Measurements from ENCODE around the gene CRELD2.

The CRELD2 gene

DNA sequence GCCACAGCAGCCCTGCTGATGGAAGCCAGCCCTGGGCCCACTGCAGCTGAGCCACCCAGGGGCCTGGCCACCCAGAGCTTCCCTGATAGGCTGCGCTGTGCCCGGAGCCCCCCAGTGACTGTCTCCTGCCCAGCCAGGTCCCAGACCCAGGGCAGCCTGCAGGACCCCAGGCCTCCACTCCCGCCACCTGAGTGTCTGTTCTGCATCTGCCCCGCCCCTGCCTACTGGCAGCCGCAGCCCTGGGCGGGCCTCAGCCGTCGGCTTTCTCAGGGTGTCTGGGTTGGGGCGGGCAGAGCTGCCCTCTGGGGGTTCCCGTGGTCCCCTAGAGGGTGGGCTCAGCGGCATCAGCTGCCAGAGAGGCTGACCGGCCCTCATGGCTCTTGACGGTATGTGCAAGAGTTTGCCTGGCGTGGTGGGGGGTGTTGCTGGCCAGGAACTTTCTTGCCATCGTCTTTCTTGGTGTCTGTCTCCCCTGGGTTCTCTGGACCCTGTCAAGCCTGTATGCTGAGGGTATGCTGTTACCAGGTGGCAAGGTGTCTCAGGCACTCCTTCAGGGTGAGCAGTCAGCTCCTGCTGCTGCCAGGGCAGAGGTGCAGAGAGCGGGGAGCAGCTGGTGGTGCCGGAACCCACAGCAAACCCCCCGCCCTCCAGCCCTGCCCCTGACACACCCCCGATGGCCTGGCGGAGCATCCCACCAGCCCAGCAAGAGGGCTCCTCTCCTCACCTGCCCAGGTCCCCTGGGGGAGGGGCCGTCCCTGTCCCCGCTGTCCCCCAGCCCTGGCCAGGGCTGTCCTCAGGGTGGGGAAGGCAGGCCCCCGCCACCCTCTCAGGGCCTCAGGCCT, 29.9 kb downstream of the CRELD2 start:
- DNase-seq, result no peak

DNA sequence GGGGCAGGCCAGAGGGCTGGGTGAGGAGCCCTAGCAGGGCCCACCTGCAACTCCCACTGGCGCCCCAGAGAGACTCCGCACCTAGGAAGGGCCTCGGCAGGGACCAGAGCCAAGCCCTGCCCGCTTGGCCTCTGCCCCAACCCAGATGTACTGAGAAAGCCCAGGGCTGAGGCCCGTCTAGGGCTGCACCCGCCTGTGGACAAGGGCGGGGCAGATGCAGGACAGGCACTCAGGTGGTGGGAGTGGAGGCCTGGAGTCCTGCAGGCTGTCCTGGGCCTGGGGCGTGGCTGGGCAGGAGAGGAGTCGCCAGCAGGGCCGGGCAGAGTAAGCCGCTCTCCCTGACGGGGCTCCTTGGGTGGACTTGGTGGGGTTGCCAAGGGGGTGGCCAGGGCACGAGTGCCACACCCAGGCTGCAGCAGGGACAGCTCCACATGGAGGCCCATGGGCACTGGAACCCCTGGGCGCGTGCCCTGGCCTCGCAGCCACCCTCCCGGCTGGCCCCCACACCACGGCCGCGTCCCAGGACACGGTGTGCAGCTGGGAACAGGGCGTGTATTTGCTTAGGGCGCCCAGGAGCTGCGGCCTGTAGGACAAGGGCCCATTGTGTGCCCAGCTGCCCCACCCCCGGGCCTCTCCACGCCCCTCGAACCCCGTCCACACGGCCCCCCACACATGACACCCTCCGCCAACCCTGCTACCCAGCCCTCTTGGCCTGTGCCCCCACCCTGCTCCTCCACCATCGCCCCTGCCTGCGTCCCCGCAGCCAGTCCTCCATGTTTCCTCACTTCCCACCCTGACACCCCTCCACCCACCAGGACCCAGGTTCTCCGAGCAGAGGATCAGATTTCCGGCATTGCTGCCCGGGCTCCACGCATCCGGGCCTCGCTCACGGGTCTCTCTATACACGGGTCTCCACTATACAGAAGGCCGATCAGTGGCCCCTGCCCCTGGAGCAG, 30.8 kb downstream of the CRELD2 start:
- DNase-seq, result no peak

DNA sequence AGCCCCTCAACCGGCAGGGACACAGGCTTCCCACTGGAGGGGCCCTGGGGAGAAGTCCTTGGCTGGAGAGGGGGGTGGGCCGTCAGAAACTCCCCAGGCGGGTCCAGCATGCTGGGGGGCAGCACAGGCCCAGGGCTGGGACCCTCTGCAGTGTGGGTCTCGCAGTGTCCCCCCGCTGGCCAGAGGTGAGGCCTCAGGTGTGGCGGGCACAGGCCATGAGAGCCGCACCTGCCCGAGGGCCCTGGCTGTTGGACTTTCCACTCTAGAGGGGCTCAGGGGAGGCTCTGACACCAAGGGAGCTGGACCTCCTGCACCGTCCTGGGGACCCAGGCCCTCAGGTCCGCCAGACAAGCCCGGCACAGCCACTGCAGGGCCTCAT, 31.5 kb downstream of the CRELD2 start:
- no peak for DNase-seq

DNA sequence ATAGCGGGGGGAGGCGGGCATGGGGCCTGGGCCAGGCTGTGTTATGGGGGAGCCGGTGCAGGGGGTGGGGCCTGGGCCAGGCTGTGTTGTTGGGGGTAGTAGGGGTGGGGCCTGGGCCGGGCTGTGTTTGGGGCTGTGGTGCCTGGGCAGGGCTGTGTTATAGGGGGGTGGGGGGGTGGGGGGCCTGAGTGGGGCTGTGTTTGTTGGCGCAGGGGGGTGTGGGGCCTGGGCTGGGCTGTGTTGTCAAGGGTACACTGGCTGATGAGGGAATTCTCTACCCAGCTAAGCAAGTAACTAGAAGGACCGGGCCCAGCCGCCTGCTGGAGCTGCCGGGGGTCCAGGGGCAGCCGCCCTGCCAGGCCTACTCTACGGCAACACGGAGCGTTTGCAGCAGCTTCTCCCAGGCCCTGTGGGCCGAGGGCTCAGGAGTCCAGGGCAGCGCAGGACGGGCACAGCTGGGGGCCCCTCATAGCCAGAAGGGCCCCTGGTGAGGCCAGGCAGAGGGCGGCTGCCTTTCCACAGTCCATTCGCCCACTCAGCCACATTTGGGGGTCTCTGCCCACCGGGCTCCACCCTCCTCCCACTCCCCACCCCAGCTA, 32.1 kb downstream of the CRELD2 start:
- DNase-seq, result no peak

DNA sequence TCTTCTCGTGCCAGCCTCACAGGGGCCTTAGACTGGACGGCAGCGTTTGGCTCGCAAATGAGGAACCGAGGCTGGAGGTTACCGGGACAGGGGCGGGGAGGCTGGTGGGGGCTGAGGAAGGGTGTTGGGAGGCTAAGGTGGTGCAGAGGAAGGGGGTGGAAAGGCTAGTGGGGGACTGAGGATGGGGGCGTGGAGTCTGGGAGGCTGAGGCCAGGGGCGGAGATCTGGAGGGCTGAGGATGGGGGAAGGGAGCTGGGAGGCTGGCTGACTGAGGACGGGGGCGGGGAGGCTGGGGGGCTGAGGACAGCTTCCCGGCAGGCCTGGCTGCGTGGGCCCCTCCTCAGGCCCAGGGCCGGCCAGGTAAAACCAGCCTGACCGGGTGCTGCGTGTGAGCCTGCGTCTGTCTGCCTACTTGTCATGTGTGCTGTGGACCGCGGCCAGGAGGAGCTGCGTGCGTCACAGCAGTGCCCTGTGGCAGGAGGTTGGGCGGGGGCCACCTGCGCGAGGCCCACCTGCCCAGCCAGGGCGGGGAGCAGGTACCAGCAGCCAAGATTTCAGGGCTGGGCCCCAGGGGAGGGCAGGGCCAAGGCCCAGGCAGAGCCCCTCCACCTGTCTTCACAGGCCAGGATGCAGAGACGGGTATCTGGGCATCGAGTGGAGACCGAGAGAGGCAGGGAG, 32.7 kb downstream of the CRELD2 start:
- peak; percentile 81 for DNase-seq

DNA sequence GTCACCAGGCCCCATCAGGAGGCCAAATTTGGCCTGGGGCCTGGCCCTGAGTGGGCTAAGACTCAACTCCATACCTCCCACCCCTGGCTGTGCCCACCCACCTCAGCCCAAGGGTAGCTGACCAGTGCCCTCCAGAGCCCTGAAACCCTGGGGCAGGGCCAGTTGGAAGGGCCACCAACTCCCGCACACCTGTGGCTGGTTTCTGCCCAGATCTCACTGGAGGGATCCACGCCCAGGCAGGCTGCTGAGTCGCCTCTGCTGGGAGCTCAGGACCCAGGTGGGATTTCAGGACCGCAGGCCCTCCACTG, 33.2 kb downstream of the CRELD2 start:
- no peak for DNase-seq

DNA sequence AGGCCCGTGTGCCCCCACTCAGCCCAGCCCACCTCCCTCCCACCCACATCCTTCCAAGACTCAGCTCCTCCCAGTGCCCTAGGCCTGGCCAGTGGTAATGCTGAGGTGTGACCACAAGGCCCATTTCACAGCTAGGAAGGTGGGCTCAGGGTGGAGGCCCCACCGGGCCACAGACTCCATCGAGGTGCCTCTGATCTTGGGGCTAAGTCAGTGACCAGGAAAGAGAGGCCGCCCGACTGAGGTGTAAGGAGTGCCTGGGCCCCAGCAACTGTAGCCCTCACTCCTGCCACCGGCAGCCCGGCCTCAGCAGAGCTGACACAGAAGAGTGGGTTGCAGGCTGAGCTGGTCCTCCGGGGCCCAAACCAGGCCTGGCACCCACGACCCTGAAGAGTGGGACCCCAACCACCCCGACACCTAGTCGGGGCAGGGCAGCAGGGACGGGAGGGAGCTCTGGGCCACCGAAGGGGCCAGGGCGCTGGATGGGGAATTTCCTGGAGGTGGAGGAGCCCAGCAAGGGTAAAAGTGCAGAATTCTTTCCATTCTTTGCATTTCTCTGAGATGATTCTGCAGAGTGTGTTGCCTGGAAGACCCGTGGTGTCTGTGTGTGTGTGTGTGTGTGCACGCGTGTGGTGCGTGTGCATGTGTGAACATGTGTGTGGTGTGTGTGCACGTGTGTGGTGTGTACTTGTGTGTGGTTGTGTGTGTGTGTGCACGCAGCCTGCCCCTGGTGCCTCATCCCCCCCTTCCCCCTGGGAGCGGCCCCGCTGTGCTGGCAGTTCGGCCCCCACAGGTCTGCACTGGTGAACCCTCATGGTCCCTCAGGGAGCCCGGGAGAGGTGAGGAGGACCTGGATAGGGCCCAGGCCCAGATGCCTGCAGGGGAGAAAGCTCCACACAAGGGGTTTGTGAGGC, 33.8 kb downstream of the CRELD2 start:
- DNase-seq, result no peak

DNA sequence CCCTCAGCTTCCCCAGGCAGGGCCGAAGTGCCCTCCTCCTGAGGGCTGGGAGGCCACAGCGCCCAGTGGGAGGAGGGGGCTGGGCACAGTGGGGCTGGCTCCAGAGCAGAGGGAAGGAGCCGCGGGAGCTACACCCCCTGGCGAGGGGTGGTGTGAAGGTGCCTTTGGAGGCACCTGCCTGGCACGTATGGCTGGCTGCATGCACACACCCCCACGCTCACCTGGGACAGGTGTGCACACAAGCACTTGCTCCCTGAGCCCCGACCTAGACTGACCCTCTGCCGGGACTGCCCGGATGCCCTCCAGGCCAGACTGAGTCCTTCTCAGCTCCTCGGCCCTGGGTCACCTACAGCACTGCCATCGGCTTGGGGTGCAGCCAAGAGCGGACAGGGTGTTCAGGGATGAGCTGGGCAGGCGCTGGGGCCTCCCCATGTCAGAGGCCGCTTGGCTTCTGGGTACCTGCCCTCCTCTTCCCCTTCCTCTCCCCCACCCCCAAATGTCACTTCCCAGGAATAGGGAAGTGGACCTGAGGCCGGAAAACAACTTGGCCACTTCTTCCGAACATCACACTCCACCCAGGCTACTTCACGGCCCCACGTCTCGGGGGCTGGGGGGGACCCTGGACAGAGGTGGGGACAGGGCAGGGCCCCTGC, 34.7 kb downstream of the CRELD2 start:
- DNase-seq, result no peak

DNA sequence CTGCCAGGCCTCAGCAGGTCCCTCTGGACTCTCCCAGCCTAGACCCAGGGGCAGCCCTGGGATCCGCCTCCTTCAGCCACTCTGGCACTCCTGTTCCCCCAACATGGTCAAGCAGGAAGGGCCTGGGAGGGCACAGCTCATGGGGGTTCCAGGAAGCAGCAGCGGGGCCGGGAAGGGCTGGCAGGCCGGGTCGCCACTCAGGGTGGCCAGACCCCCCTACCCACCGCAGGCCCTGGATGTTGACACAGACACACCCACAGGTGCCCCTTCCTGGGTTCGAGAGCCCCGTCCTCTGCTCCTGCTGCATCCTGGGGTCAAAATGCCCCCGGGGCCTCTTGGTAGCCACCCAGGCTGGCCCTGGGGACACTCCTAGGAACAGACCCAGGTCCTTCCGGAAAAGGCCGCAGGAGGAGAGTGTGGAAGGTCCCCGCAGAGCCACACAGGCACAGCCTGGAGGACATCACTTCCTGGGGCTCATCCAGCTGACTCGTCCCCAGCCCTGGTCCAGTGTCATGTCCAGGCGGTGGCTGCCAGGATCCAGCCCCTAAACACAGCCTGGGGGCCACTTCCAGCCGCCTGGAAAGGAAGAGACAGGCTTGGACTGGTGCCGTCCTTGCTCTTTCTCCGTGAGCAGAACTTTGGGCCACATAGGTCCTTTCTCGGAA, 35.4 kb downstream of the CRELD2 start:
- DNase-seq, result no peak

DNA sequence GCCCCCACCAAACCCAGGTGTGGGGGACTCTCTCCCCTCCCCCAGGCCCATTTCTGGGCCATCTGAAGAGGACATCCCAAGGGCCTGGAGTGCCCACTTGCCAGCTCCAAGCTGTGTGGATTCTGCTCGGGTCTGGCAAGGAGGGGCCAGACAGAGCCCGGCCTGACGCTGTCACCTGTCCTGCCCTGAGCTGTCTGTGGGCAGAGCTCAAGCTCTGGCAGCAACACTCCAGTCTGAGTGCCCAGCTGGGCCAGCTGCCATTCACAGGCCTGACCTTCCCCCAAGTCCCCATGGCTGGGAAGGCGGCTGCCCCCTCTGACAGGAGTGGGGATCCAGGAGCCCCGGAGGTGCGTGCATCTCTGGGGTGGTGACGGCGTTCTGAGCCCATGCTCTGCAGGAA, 35.9 kb downstream of the CRELD2 start:
- DNase-seq, result no peak

DNA sequence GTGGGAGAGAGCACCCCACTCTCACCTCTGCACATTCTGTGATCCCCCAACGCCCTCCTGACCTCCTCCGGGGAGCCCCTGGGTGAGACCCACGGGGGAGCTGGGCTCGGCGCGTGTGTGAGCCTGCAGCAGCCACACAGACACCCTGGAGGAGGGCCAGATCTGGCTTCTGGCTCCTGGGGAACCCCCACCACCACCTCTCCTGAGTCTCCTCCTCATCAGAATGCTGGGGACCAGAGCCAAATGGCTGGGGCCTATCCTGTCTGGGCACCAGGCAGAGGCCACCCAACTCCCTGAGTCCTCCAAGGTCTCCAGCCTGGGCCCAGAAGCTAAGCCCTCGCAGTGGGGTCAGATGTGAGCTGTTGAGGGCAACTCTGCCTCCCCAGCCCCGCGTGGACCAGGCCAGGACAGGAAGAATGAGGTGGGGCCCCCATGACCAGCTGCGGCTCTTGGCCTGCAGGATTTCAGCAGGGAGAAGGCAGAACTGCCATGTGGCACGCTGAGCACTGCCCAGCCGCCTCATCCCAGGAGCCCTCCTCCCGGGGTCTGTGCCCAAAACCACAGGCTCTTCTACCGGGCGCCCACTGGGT, 36.7 kb downstream of the CRELD2 start:
- no peak for DNase-seq

DNA sequence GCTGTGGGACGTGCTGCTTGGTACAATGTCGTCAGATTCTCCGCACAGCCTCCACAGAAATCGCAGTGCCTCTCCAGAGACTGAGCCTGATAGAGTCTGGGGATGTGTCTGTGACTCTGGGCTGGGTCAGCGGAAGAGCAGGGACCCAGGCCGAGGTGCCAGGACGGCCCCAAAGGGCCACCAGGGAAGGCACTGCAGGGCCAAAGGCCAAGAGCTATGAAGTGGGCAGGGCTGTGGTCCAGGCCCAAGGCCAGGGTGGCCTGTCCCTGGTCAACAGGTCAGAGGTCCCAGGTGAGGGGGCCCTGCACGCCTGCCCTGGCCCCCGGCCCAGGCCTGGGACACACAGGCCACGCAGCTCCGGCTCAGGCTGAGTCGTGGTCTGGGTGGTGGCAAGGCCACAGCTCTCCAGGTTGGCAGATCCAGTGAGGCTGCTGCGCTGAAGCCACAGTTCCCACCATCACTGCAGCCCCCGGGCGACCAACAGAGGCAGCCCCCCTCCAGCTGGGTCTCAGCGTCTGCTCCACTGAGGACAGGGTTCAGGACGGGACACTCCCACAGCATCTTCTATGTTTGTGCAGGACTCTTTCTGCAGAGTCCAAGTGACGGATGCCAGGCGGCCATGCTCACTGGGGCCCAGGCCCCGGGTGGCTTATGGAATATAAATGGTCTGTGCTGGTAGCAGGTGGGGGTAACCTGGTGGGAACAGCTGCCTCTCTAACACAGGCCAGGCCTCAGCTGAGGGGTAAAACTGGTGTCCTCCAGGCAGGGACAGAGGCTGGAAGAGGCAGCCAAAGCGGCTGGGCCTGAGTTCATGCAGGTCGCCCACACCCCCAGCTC, 37.4 kb downstream of the CRELD2 start:
- DNase-seq, result no peak

DNA sequence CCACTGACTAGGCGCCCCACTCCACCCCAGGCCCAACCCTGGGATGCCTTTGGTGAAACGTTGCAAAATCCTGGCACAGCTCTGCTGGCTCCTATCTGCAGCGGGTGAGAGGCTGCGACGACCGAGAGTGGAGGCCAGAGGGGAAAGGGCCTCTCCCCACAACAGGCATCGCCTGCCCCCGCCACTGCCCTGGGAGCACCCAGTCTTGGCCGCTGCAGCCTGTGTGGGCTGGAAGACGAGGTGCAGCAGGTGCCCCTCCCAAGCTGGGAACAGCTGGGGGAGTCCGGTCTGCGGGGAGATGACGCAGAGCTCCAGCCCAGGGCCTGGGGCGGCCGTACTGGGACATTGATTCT, 38.0 kb downstream of the CRELD2 start:
- no peak for DNase-seq

DNA sequence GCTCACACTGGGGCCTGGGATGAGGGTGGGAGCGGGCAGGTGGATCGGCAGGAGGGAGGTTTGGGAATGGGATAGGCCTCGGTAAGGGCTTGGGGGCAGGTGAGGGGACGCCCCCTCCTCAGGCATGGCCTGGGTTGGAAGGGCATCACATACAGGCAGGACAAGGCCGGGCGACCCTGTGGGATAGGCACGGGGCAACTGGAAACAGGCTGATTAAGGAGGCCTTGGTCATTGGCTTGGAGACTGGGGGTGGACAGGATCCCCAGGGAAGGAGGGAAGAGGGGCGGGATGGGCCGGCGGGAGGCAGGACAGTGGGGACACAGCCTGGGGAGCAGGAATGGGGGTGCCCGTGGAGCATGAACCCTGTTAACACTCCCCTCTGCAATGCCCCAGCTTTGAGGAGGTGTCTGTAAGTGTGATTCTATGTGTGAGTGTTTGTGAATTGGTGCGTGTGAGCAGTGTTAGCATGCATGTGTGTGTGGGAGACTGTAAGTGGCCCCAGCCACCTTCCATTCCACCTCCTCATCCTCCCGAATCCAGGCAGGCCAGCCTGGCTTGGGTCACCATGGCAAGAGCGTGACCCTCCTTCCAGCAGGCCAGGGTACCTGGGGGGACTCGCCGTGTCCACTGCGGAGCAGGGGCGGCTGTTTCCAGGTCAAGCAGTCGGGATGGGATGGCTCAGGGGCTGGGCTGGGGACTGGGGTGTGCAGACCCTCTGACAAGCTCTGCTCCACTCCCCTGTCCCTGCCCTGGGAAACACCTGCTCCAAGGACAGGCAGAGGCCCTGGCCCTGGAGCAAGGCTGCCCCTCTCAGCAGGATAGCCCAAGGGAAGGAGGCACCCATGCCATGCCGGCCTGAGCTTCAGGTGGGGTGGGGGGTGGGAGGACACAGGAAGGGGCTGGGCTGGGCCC, 38.7 kb downstream of the CRELD2 start:
- no peak for DNase-seq

DNA sequence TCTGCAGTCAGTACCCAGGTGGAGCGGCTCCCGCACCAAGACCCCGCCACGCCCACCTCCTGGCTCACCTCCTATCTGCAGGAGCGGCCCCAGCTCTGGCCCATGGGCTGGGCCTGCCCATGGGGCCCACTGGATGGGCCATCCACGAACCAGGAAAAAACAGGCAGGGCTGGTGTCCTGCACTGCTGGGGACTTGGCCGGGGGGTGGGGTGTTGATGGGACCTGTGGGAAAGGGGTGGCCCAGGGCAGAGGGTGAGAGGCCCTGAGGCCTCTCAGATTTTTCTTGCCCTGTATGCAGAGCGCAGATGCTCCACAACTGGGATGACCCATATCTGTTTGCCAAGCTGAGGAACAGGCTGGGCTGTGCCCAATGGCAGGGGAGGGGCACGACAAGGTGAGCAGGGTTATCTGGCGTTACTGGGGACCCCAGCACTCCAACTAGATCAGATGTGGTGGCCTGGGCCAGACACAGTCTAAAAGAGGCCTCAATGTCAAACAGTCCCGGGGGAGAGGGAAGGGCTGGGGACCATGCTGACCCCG, 39.5 kb downstream of the CRELD2 start:
- no peak for DNase-seq

DNA sequence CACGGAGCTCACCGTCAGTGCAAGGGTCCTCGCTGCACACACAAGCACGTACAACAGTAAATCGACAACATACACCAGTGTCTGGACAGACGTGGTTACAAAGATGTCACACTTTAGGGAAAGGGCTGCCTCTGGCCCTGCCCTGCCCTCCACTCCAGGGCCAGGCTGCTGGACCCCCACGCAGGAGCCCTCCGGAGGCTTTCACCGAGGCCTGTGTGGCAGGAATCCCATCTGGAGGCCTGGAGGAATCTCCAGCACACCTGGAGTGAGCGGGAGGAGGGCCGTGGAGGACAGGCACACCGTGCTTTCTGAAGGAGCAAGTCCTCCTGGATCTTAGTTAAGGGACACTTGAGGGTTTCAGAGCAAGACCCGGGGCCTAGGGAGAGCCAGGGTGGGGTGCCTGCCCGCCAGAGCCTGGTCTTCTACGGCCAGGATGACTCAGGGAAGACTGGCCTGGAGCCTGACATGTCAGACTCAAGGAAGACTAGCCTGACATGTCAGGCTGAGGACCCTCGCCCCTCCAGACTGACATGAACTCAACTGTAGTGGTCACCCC, 40.0 kb downstream of the CRELD2 start:
- DNase-seq, result no peak

DNA sequence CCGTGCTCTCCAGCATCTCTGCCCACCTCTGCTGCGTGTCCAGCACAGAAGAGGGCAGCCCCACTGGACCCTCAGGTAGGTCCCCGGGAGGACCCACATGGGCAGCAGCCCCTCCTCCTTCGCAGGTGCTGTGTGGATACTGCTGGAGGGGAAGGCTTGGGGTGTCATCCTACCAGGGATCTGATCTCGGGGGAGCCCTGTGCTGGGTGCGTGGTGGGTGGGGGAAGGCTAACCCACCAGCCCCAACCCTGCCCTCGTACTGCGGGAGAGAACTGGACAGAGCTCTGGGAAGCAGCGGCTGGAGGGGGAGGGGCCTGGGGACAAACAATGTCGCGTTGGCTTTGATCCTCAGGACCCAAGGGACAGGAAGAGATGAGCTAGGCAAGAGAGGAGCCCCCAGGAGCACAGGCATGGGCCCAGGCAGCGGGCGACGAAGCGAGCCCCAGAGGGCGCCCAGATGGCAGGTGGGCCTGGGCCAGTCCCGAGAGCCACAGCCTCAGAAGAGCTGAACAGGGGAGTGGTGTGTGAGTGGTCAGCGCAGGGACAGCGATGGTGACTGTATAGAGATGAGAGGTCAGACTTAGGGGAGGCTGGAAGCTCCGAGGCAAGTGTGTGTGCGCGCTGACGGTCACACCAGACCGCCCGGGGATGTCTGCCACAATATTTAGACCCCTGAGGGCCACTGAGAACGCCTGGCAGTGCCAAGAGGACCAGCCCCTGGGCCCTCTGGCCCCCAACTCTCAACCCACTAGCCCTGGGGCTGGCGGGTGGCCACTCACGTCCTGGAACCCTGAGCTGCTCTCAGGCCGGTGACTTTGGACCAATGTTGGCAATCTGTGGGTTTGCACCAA, 40.7 kb downstream of the CRELD2 start:
- DNase-seq, result no peak

Measured in NCI-H2107 (cell line).